ENCODE measurements around the gene FN1.
"Not testable (repeated sequence)": the region's sequence is repeated elsewhere in the genome, so short reads cannot be mapped to it uniquely, and the experiment has no call there.

The FN1 gene

GRCh38 chr2:215315301-215315700, 120.6 kb downstream of the FN1 start:
- TF ChIP-seq CTCF (IDR thresholded peaks at IDR 0.05; ENCODE audit: low read length, missing control alignments): no peak
- H3K4me3 ChIP-seq (replicated peaks; ENCODE audit: low read depth, low read length): no peak overlapping the region
- DNase-seq (ENCODE audit: low read depth): no peak

GRCh38 chr2:215314896-215315295, 121.0 kb downstream of the FN1 start:
- no peak for TF ChIP-seq CTCF (IDR thresholded peaks at IDR 0.05; ENCODE audit: low read length, missing control alignments)
- DNase-seq (ENCODE audit: low read depth): no peak

GRCh38 chr2:215313255-215313613, 122.6 kb downstream of the FN1 start:
- no peak for TF ChIP-seq CTCF (IDR thresholded peaks at IDR 0.05; ENCODE audit: low read length, missing control alignments)
- no peak overlapping the region for H3K4me3 ChIP-seq (replicated peaks; ENCODE audit: low read depth, low read length)
- DNase-seq (ENCODE audit: low read depth): no peak

More at GRCh38 chr2:215314896-215315295, 121.0 kb downstream of the FN1 start:
- no peak overlapping the region for H3K4me3 ChIP-seq (replicated peaks; ENCODE audit: low read depth, low read length)

GRCh38 chr2:215311625-215312396, 124.1 kb downstream of the FN1 start, which contains the start of gene ATIC:
Gene ATIC (plus strand): TSS chr2:215312059. CDS start chr2:215312143, 84 bp downstream.
- DNase-seq (ENCODE audit: low read depth): peak; percentile 90
- TF ChIP-seq CTCF (IDR thresholded peaks at IDR 0.05; ENCODE audit: low read length, missing control alignments): no peak
- peak within 1 kb of the TSS; percentile 68 for H3K4me3 ChIP-seq (replicated peaks; ENCODE audit: low read depth, low read length)

GRCh38 chr2:215311259-215311624, 124.6 kb downstream of the FN1 start:
- peak overlapping the region; percentile 68 for H3K4me3 ChIP-seq (replicated peaks; ENCODE audit: low read depth, low read length)
- not testable (repeated sequence) for DNase-seq (ENCODE audit: low read depth)
